Gastrocnemius medialis (tissue), 4 donors: ENCODE data around the gene CASK. TPM values are rescaled to one million over a fixed set of nuclear protein-coding genes. Genes with fewer than 3 reads are reported as not detected.

ENCODE experiments used
- ATAC-seq, 2 donors: fragments of 150-250 bp; one replicate each; pipeline ENCODE4 v1.9.1; 2016
- DNase-seq, 2 donors: peaks; one replicate each; pipeline ENCODE4 v3.0.0-alpha.2; 2019
- H3K27ac ChIP-seq, 4 donors: fragments of 200-600 bp; sonication (generic); 1 replicate in 1 of 4; 2 replicates in 3 of 4; pipeline ENCODE4 v1.5.1; 2016 to 2018; ENCODE audit warnings: mild to moderate bottlenecking in 2 of 4, moderate library complexity in 1 of 4
- H3K27me3 ChIP-seq, 3 donors: fragments of 200-600 bp; sonication (generic) in 2 of 3; 1 replicate in 1 of 3; 2 replicates in 2 of 3; pipeline versions ENCODE4 v1.5.1 to v1.6.0; 2016 to 2019; ENCODE audit warnings: mild to moderate bottlenecking in 1 of 3, moderate library complexity in 1 of 3
- H3K36me3 ChIP-seq, 2 donors: fragments of 200-600 bp; sonication (generic) in 1 of 2; one replicate each; pipeline ENCODE4 v1.5.1; 2017 to 2018
- H3K4me1 ChIP-seq, 2 donors: fragments of 200-600 bp; sonication (generic) in 1 of 2; one replicate each; pipeline ENCODE4 v1.5.1; 2016 to 2017; ENCODE audit warnings: mild to moderate bottlenecking in 2 of 2
- H3K4me3 ChIP-seq, 4 donors: fragments of 200-600 bp; sonication (generic) in 3 of 4; 1 replicate in 1 of 4; 2 replicates in 3 of 4; pipeline ENCODE4 v1.5.1; 2016 to 2019; ENCODE audit warnings: mild to moderate bottlenecking in 2 of 4
- H3K9me3 ChIP-seq, 3 donors: fragments of 200-600 bp; sonication (generic) in 2 of 3; 1 replicate in 1 of 3; 2 replicates in 2 of 3; pipeline ENCODE4 v1.5.1; 2016 to 2019
- CTCF ChIP-seq, 5 experiments: fragments of 450-650 bp in 3 of 5; fragments of 200-600 bp in 2 of 5; sonication (generic) in 2 of 5; IDR thresholded peaks in 4 of 5; conservative IDR thresholded peaks in 1 of 5; 1 replicate in 4 of 5; 2 replicates in 1 of 5; pipeline ENCODE4 v1.5.1; 2016 to 2019; ENCODE audit warnings: antibody characterized with exemption in 5 of 5, mild to moderate bottlenecking in 3 of 5, moderate library complexity in 3 of 5
- POLR2A ChIP-seq, 2 donors: fragments of 450-650 bp; IDR thresholded peaks; one replicate each; pipeline ENCODE4 v1.6.1; 2017; ENCODE audit warnings: antibody characterized with exemption in 2 of 2, mild to moderate bottlenecking in 2 of 2, moderate library complexity in 2 of 2
- in situ Hi-C, 4 donors: fragments of 200-750 bp; cut with MboI; loops; one replicate each; pipeline versions ENCODE4 v1.15.0 to v1.8.0; 2017; ENCODE audit warnings: low sequenced_read_pairs in 4 of 4
- intact Hi-C: fragments of 100-400 bp; cut with DNase I; formaldehyde crosslinking; loops from one replicate; pipeline ENCODE4 v1.15.1; 2023; ENCODE audit warnings: low total_unique reads
- total RNA-seq, 4 donors: library from RNA; depleted of rRNA; stranded (reverse); fragments of >200 nt; gene quantifications; one replicate each; pipeline versions ENCODE4 v1.1.0 to v1.2.3, GENCODE V29; 2016

The CASK gene
- total RNA-seq, 4 donors from 2014 or later, result 7.3 to 14.3 (median 10.0) TPM

GRCh38 chrX:41603596-41603995 lies 319.8 kb downstream of the CASK start:
- TF ChIP-seq POLR2A (IDR thresholded peaks at IDR 0.05) (no peak), CTCF (IDR thresholded peaks at IDR 0.05 in 4 of 5, conservative IDR thresholded peaks at IDR 0.05 in 1 of 5) (no peak)
- Histone ChIP-seq H3K4me1 (no peaks in the 10 kb centered on the region), H3K36me3 (no peaks in the 10 kb centered on the region), H3K27me3 (no peaks in the 10 kb centered on the region), H3K4me3 (no peak overlapping the region), H3K9me3 (no peaks in the 10 kb centered on the region), H3K27ac (no peak overlapping the region)
- DNase-seq, result no peak
- intact Hi-C loops, result no loop called here
- in situ Hi-C loops, result no loop called here
- no peak for ATAC-seq

GRCh38 chrX:41602816-41603345 lies 320.5 kb downstream of the CASK start:
- H3K36me3 ChIP-seq, result no peaks in the 10 kb centered on the region
- no peaks in the 10 kb centered on the region for H3K9me3 ChIP-seq
- in situ Hi-C loops (no loop called here), intact Hi-C loops (no loop called here)
- H3K27ac ChIP-seq, result no peak overlapping the region
- DNase-seq, result no peak
- ATAC-seq, result no peak
- no peak for TF ChIP-seq POLR2A (IDR thresholded peaks at IDR 0.05)
- TF ChIP-seq CTCF (IDR thresholded peaks at IDR 0.05 in 4 of 5, conservative IDR thresholded peaks at IDR 0.05 in 1 of 5), result no peak
- no peak overlapping the region for H3K4me3 ChIP-seq
- H3K27me3 ChIP-seq, result no peaks in the 10 kb centered on the region
- H3K4me1 ChIP-seq, result no peaks in the 10 kb centered on the region

- TF ChIP-seq CTCF (IDR thresholded peaks at IDR 0.05 in 4 of 5, conservative IDR thresholded peaks at IDR 0.05 in 1 of 5), result no peak
- TF ChIP-seq POLR2A (IDR thresholded peaks at IDR 0.05), result no peak
Observed at GRCh38 chrX:41600291-41600690, 323.1 kb downstream of the CASK start.

GRCh38 chrX:41599507-41599906 lies 323.8 kb downstream of the CASK start:
- H3K4me3 ChIP-seq, result no peak overlapping the region
- TF ChIP-seq POLR2A (IDR thresholded peaks at IDR 0.05), result no peak
- in situ Hi-C loops, result no loop called here
- no peaks in the 10 kb centered on the region for H3K36me3 ChIP-seq
- ATAC-seq, result no peak
- no peaks in the 10 kb centered on the region for H3K27me3 ChIP-seq
- intact Hi-C loops, result no loop called here
- no peak for DNase-seq
- H3K4me1 ChIP-seq, result no peaks in the 10 kb centered on the region
- no peaks in the 10 kb centered on the region for H3K9me3 ChIP-seq
- H3K27ac ChIP-seq, result no peak overlapping the region

More at GRCh38 chrX:41600291-41600690, 323.1 kb downstream of the CASK start:
- Histone ChIP-seq H3K4me3 (no peak overlapping the region), H3K27ac (no peak overlapping the region), H3K27me3 (no peaks in the 10 kb centered on the region), H3K36me3 (no peaks in the 10 kb centered on the region), H3K9me3 (no peaks in the 10 kb centered on the region), H3K4me1 (no peaks in the 10 kb centered on the region)
- intact Hi-C loops (no loop called here), in situ Hi-C loops (no loop called here)
- ATAC-seq (no peak), DNase-seq (no peak)

- H3K27me3 ChIP-seq, result no peaks in the 10 kb centered on the region
Observed at GRCh38 chrX:41596596-41596995, 326.8 kb downstream of the CASK start.

More at GRCh38 chrX:41596596-41596995, 326.8 kb downstream of the CASK start:
- ATAC-seq, result no peak
- Histone ChIP-seq H3K27ac (no peak overlapping the region), H3K4me3 (no peak overlapping the region), H3K36me3 (no peaks in the 10 kb centered on the region), H3K4me1 (no peaks in the 10 kb centered on the region), H3K9me3 (no peaks in the 10 kb centered on the region)
- in situ Hi-C loops (no loop called here), intact Hi-C loops (no loop called here)
- TF ChIP-seq CTCF (IDR thresholded peaks at IDR 0.05 in 4 of 5, conservative IDR thresholded peaks at IDR 0.05 in 1 of 5) (no peak), POLR2A (IDR thresholded peaks at IDR 0.05) (no peak)
- DNase-seq, result no peak
